Panc1 (cell line): Measurements from ENCODE around the gene LAP3. TPM values are rescaled to one million over a fixed set of nuclear protein-coding genes. Genes with fewer than 3 reads are reported as not detected.

Source experiments
- ATAC-seq: fragments of 200-7000 bp; cut with Tn5 transposase; 2 replicates; pipeline ENCODE4 v1.9.1; 2020; ENCODE audit warnings: mild to moderate bottlenecking, moderate library complexity
- BruUV-seq: library from RNA; stranded (reverse); fragments of 400-500 nt; replicated peaks from 2 replicates; lab custom pipeline; 2021; lab: Mats Ljungman, UMichigan
- CTCF ChIA-PET: fragments of 300-600 bp; sonication (Branson Sonifier 250); formaldehyde crosslinking; loops from one replicate; lab custom pipeline; 2022; ENCODE audit warnings: antibody characterized with exemption; lab: Charles Lee
- POLR2A ChIA-PET: fragments of 300-600 bp; sonication (Branson Sonifier 250); formaldehyde crosslinking; loops from one replicate; lab custom pipeline; 2022; ENCODE audit warnings: antibody characterized with exemption; lab: Charles Lee
- DNase-seq: peaks from one replicate; pipeline ENCODE4 v3.0.0-alpha.2; 2010; ENCODE audit warnings: low read depth, low spot score
- H3K27ac ChIP-seq: 2 replicates; pipeline ENCODE4 v1.5.1; 2011; ENCODE audit warnings: mild to moderate bottlenecking, low read length, inconsistent platforms
- H3K27me3 ChIP-seq: fragments of 200-500 bp; sonication (Bioruptor generic); 2 replicates; pipeline ENCODE4 v1.6.0; 2014; ENCODE audit warnings: low read length, inconsistent platforms; ENCODE audit not compliant: control insufficient read depth, insufficient read depth
- H3K36me3 ChIP-seq: fragments of 200-500 bp; sonication (Bioruptor generic); 2 replicates; pipeline ENCODE4 v1.5.1; 2014; ENCODE audit warnings: inconsistent platforms, mild to moderate bottlenecking, low read length, moderate library complexity; ENCODE audit not compliant: control insufficient read depth, insufficient read depth
- H3K4me1 ChIP-seq: 2 replicates; pipeline ENCODE4 v1.5.1; 2011; ENCODE audit warnings: inconsistent platforms, mild to moderate bottlenecking, low read length, moderate library complexity; ENCODE audit not compliant: control insufficient read depth, insufficient read depth
- H3K4me3 ChIP-seq, 2 experiments: 2 replicates each; pipeline ENCODE4 v1.5.1; 2011 to 2012; ENCODE audit warnings: low read depth in 2 of 2, low read length in 2 of 2, mild to moderate bottlenecking in 2 of 2, inconsistent platforms in 1 of 2, moderate library complexity in 1 of 2
- H3K9me3 ChIP-seq: fragments of 200-500 bp; sonication (Bioruptor generic); 2 replicates; pipeline ENCODE4 v1.5.1; 2014; ENCODE audit warnings: low read depth, mild to moderate bottlenecking, inconsistent platforms, low read length, moderate library complexity; ENCODE audit not compliant: control insufficient read depth, insufficient read depth
- CTCF ChIP-seq: fragments of 450-650 bp; IDR thresholded peaks from 2 replicates; pipeline ENCODE4 v1.5.1; 2017; ENCODE audit warnings: mild to moderate bottlenecking
- POLR2AphosphoS5 ChIP-seq: IDR thresholded peaks from 2 replicates; pipeline ENCODE4 v1.6.1; 2012; ENCODE audit warnings: mild to moderate bottlenecking, low read depth, low read length, moderate library complexity
- REST ChIP-seq, 2 experiments: IDR thresholded peaks; 2 replicates each; pipeline ENCODE4 v1.6.1; 2011 to 2012; ENCODE audit warnings: low read depth in 2 of 2, control low read depth in 1 of 2, low read length in 1 of 2, mild to moderate bottlenecking in 1 of 2, moderate library complexity in 1 of 2; ENCODE audit not compliant: insufficient read depth in 1 of 2
- SIN3A ChIP-seq: IDR thresholded peaks from 2 replicates; pipeline ENCODE4 v1.6.1; 2012; ENCODE audit warnings: low read depth, mild to moderate bottlenecking, low read length, moderate library complexity, borderline replicate concordance; ENCODE audit not compliant: insufficient read depth
- TCF7L2 ChIP-seq: IDR thresholded peaks from 2 replicates; pipeline ENCODE4 v1.6.1; 2011; ENCODE audit warnings: mild to moderate bottlenecking, low read depth, low read length, inconsistent platforms
- in situ Hi-C: cut with HindIII; loops from 2 replicates; pipeline ENCODE4 v1.10.0; 2016; ENCODE audit warnings: low sequenced_read_pairs, low pct_unique_long_range_greater_than_20kb
- intact Hi-C: fragments of 100-400 bp; cut with micrococcal nuclease; formaldehyde crosslinking; loops from one replicate; pipeline ENCODE4 v1.10.0; 2022; ENCODE audit not compliant: unreplicated experiment
- total RNA-seq: library from RNA; stranded (reverse); gene quantifications from one replicate; pipeline ENCODE4 v1.2.1, GENCODE V29; 2021; ENCODE audit not compliant: unreplicated experiment

Gene LAP3
- total RNA-seq, 1 experiment from 2014 or later: 51.4 TPM

GRCh38 chr4:17599826-17600225 is 22.8 kb downstream of the LAP3 start:
- DNase-seq (no peak), ATAC-seq (no peak)
- ChIA-PET POLR2A (no interaction called here), CTCF (no interaction called here)
- BruUV-seq: no TSS peak
- TF ChIP-seq CTCF (no peak), REST (IDR thresholded peaks at IDR 0.05; ENCODE audit: insufficient read depth in 1 of 2, low read depth in 2 of 2, low read length in 1 of 2) (no peak)
- in situ Hi-C loops (no loop called here), intact Hi-C loops (no loop called here)
- Histone ChIP-seq H3K4me1 (no peaks in the 10 kb centered on the region), H3K27me3 (no peaks in the 10 kb centered on the region), H3K9me3 (no peaks in the 10 kb centered on the region), H3K36me3 (peaks cover 3% of the 10 kb centered on the region; the same call in 1 of the 2 replicates), H3K27ac (no peak overlapping the region), H3K4me3 (no peak overlapping the region)

GRCh38 chr4:17605236-17605635 is 28.2 kb downstream of the LAP3 start:
- BruUV-seq: no TSS peak
- TF ChIP-seq TCF7L2: no peak
- TF ChIP-seq POLR2AphosphoS5: no peak
- H3K27me3 ChIP-seq: no peaks in the 10 kb centered on the region
- in situ Hi-C loops: no loop called here
- ChIA-PET POLR2A (no interaction called here), CTCF (no interaction called here)
- H3K4me1 ChIP-seq: no peaks in the 10 kb centered on the region
- peaks cover 8% of the 10 kb centered on the region for H3K36me3 ChIP-seq
- ATAC-seq: no peak
- no peaks in the 10 kb centered on the region for H3K9me3 ChIP-seq
- DNase-seq: no peak
- intact Hi-C loops: no loop called here
- no peak overlapping the region for H3K27ac ChIP-seq
- H3K4me3 ChIP-seq: no peak overlapping the region

- DNase-seq (peak; percentile 28), ATAC-seq (peak; percentile 85)
- Histone ChIP-seq H3K27me3 (no peaks in the 10 kb centered on the region), H3K27ac (peak overlapping the region; percentile 97), H3K4me1 (no peaks in the 10 kb centered on the region), H3K9me3 (no peaks in the 10 kb centered on the region), H3K36me3 (peaks cover 9% of the 10 kb centered on the region; the same call in 1 of the 2 replicates), H3K4me3 (peak overlapping the region; percentile 97)
- ChIA-PET CTCF (no interaction called here), POLR2A (interaction anchor here (0.5 to 0.7 kb wide), 5 partner anchors 10 to 158 kb away, joined by 3 to 23 read pairs (median 6); no protein-coding TSS in a partner anchor)
- no peak for TF ChIP-seq REST (IDR thresholded peaks at IDR 0.05; ENCODE audit: insufficient read depth in 1 of 2, low read depth in 2 of 2, low read length in 1 of 2)
- no peak for TF ChIP-seq TCF7L2
- TF ChIP-seq CTCF: no peak
- TF ChIP-seq SIN3A: no peak
- no peak for TF ChIP-seq POLR2AphosphoS5
- intact Hi-C loops: no loop called here
- TSS peak; percentile 97 for BruUV-seq
- in situ Hi-C loops: no loop called here
Measured at GRCh38 chr4:17613761-17614415, 36.9 kb downstream of the LAP3 start.
